HTERT RPE-1 (cell line): ENCODE data around the gene ACTL8.

ENCODE experiments used
- in situ Hi-C: fragments of 300-500 bp; cut with MboI; formaldehyde crosslinking; loops from 4 replicates; pipeline ENCODE4 v1.14.3; 2020; ENCODE audit warnings: low sequenced_read_pairs

Gene ACTL8, protein sequence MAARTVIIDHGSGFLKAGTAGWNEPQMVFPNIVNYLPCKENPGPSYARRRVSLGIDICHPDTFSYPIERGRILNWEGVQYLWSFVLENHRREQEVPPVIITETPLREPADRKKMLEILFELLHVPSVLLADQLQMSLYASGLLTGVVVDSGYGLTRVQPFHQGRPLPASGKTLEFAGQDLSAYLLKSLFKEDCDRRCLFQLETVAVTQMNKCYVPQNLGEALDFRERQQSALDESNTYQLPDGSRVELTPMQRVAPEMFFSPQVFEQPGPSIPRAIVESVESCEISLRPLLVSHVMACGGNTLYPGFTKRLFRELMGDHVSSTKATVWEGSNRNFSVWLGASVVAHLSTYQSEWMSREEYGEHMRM

DNA sequence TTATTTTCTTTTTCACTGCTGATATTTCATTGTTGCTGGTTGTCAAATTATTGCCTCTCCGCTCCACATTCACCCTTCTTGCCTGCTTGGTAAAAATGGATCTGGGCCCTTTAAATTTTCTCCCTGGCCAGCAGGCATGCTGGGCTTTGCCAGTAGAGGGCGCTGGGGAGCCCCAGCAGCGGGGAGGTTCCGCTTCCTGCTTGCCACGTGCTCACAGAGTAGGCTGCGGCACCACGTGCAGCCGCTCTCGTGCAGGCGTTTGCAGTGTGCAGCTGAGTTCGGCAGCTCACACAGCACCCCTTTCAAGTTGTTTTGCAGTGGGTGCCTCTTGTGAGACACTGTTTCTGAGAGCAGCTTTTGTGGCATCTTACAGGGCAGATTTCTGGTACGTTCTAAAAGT, at the start of gene ACTL8:
TSS of gene ACTL8 (plus strand) at position 214 of the 400 bp plus-strand sequence. CDS start 67,676 bp downstream, outside the sequence.
- in situ Hi-C loops = no loop called here

DNA sequence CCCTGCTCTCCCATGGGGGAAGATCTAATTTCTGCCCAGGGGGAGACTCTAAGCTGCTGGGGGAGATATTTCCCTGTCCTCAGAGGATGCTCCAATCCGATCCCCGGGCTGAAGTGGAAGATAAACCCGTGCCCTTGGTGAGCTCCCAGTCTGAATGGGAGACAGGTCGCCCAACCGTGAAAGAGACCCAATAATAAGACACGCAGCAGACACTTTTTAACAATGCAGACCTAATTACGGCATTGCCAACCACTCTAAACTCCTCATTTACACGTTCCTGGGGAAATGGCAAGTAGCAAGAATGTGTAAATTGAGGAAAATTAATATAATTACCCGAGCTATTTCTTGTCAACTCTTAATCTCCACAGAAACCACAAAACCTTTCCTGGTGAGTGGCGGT, 48.7 kb upstream of the ACTL8 start:
- in situ Hi-C loops = no loop called here

DNA sequence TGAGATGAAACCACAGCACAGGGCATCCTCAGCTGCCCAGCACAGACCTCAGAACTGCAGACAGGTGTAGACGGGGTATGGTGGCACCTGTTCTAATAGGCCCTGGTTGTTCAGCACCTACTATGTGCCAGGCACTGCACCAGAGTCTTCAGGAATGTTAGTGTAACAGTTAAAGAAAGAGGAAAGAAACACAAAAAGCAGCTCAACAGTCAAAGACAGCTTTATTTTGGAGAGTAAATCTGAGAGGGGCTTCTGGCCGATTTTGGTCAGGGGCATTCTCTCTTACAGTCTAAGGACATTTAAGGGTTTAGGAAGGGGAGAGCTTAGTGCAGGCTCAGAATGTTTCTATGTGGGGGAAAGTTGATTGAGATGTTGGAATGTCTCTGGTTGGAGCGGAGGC, 45.2 kb upstream of the ACTL8 start:
- in situ Hi-C loops = no loop called here

GRCh38 chr1:17710889-17711576, 44.1 kb upstream of the ACTL8 start:
- in situ Hi-C loops = no loop called here

GRCh38 chr1:17711577-17711910, 43.6 kb upstream of the ACTL8 start:
- in situ Hi-C loops = no loop called here

DNA sequence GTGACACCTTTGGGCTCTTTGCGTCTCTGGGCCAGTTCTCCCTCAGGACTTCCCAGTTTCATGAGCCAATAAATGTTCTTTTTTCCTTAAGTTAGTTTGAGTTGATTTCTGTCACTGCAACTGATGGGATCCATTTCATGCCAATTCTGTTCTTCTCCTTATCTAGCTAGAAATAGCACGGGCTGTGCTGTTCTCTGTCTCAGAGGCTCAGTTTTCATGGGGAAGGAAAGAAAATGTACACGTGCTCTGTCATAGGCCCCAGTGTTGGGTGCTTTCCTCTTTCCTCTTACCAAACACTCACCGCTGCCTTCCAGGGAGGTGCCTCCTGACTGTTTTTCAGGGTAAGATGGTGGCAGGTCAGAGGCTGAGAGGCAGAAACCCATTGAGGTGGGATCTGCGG, 43.2 kb upstream of the ACTL8 start:
- in situ Hi-C loops = no loop called here

GRCh38 chr1:17713993-17714392, 41.1 kb upstream of the ACTL8 start:
- in situ Hi-C loops = no loop called here

GRCh38 chr1:17717594-17718535, 37.3 kb upstream of the ACTL8 start:
- in situ Hi-C loops = no loop called here

GRCh38 chr1:17719874-17720273, 35.3 kb upstream of the ACTL8 start:
- in situ Hi-C loops = no loop called here

DNA sequence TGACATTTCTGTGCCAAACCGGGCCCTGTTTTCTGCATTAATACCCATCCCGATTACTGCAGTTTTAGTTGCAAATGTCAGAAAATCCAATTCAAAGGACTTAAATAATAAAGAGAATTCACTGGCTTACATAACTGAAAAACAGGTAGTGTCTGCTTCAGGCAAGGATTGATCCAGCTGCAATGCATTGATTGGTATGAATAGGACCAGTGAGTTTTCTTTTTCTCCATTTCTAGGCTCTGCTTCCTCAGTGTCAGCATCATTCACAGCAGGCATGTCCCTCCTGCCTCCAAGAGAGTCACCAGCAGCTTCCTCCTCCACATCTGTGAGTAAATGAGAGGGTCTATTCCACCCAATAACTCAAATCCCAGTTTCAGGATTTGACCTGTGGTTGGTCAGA, 33.7 kb upstream of the ACTL8 start:
- in situ Hi-C loops = no loop called here

- in situ Hi-C loops = no loop called here
Measured at GRCh38 chr1:17723684-17724083, 31.4 kb upstream of the ACTL8 start.

GRCh38 chr1:17724150-17724549, 31.0 kb upstream of the ACTL8 start:
- in situ Hi-C loops = no loop called here

DNA sequence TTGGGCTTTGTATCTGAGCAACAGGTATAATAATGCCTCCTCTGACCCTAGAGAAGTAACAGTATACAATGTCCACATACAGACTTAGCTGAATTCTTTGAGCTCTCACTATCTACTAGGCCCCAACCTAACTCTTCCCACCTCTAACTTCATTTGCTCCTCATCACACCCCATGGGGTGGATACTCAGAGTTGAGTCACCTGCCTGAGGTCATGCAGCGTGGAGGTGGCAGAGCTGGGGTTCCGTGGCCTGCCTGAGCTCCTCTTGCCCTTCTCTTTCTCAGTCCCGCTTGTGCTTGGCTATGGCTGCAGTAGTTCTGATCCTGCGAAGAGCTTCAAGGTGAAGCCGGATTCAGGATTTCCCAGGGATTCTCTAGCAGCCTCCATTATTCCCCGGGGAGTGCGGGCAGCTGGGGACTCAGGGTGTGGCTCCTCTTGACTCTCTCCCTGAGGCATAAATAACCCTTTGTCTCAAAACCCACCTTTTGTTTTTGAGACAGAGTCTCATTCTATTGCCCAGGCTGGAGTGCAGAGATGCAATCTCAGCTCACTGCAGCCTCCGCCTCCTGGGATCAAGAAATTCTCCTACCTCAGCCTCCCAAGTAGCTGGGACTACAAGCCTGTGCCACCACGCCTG, 29.9 kb upstream of the ACTL8 start:
- in situ Hi-C loops = no loop called here

DNA sequence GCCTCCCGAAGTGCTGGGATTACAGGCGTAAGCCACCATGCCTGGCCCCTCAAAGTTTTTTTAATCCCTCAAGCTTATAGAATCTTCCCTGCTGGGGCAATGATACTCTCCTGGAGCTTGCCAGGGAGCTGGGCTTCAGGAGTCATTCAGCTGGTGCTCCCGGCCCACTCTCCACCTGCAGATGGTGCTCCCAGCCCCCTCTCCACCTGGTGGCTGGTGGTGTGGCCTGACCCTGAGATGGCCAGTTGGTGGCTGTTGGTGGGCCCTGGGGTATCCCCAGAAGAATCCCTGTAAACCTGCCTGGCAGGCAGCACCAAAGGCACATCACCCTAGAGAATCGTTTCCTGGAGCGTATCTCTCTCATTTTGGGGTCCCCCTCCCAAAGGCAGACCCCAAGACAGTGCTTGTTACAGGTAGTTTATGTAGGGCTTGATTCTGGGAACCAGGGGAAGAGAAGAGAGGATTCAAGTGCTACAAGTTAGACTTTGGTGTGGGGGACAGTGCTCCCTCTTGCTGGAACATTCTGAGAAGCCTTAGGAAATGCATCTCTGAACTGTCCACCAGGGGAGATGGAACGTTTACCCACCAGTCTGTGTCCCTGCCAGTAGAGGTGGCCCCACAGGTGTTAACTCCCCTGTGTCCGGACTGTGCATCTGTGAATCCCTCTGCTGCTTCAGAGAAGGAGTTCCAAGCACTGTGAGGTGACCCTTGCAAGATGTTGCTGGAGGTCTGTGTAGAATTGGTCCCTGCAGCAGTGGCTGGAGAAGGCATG, 29.1 kb upstream of the ACTL8 start:
- in situ Hi-C loops = no loop called here

GRCh38 chr1:17728123-17728712, 26.9 kb upstream of the ACTL8 start:
- in situ Hi-C loops = no loop called here

- in situ Hi-C loops = no loop called here
Measured at GRCh38 chr1:17729248-17729647, 25.9 kb upstream of the ACTL8 start.

DNA sequence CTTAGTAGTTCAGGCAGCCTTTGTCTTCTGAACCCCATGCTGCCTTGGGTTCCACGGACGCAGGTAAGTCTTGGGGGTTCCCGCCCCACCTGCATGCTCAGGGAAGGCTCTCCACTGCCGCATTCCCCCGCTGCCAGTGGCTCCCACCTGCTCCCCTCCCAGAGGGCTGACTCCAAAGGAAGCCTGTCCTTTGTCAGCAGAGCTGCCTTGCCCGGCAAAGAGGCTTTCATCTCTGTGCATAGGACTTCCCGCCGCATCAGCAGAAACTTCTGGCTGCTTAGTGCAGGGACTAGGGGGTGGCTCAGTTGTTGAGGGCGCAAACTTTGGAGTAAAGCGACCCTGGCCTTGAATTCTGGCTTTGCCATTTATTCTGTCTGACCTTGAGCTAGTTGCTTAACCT, 25.2 kb upstream of the ACTL8 start:
- in situ Hi-C loops = no loop called here

DNA sequence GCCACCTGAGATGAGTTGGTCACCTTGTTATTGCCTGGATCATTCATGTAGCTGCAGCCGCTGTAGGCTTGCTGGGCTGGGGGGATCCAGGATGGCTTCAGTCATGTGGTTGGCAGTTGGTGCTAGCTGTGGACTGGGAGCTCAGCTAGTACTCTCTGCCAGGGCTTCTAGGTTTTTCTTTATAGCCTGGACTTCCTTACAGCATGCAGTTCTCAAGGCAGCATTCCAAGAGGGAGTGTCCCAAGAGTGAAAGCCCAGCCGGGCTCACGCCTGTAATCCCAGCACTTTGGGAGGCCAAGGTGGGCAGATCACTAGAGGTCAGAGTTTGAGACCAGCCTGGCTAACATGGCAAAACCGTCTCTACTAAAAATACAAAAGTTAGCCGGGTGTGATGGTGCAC, 23.7 kb upstream of the ACTL8 start:
- in situ Hi-C loops = no loop called here

- in situ Hi-C loops = no loop called here
Measured at GRCh38 chr1:17732475-17732874, 22.7 kb upstream of the ACTL8 start.

GRCh38 chr1:17733661-17734060, 21.5 kb upstream of the ACTL8 start:
- in situ Hi-C loops = no loop called here
